Spleen (tissue), 7 donors: ENCODE measurements around the gene SELENOO.

Source experiments
- POLR2A ChIP-seq, 3 donors: fragments of 450-650 bp; IDR thresholded peaks; one replicate each; pipeline ENCODE4 v1.5.1; 2017; ENCODE audit warnings: antibody characterized with exemption in 3 of 3, mild to moderate bottlenecking in 1 of 3
- POLR2AphosphoS5 ChIP-seq, 3 donors: sonication (generic); formaldehyde crosslinking; IDR thresholded peaks; one replicate each; pipeline ENCODE4 v1.5.1; 2017; ENCODE audit warnings: antibody characterized with exemption in 3 of 3
- TF ChIP-seq, protein P1 (sequence below), 11 experiments: fragments of 200-600 bp in 7 of 11; fragments of 450-650 bp in 4 of 11; sonication (generic) in 4 of 11; IDR thresholded peaks in 8 of 11; conservative IDR thresholded peaks in 3 of 11; 1 replicate in 7 of 11; 2 replicates in 4 of 11; pipeline versions ENCODE4 v1.4.0 to v1.8.0; 2016 to 2021; ENCODE audit warnings: antibody characterized with exemption in 11 of 11, inconsistent platforms in 4 of 11, mild to moderate bottlenecking in 1 of 11
- donor health status: DM: no; HTN: no; CAD: no; lungs with moderate emphysema.
- donor health status: DM: no; HTN: no; CAD: no.
- donor health status: DM: no; HTN: no; CAD: no.

DNA sequence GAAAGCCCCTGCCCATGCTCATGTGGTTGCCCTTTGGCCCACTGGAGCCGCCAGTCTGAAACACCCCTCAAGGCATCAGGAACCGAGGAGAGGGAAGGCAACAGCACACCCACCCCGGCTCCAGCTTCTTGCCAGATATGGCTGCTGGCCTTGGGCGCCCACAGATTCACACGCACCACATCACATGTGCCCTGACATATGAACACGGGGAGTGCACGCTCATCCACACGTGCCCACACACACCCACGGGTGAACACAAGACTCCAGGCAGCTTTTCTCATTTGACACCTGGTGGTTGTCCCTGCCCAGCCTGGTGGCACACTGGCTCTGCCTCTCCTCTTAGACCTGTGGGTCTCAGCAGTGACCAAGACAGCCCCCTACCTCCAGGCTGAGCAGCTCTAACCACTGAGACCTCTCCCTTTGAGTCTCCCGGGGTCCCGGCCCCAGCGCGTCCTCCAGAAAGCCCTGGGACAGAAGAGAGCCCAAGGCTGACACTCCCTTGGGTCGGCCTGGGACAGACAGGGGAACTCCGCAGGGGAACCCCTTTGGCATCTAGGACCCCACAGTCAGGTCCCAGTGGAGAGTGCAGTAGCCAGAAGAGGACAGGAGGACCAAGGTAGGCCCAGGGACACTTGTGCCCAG, 63.4 kb downstream of the SELENOO start:
- TF ChIP-seq POLR2A (IDR thresholded peaks at IDR 0.05), result no peak
- TF ChIP-seq, protein P1, sequence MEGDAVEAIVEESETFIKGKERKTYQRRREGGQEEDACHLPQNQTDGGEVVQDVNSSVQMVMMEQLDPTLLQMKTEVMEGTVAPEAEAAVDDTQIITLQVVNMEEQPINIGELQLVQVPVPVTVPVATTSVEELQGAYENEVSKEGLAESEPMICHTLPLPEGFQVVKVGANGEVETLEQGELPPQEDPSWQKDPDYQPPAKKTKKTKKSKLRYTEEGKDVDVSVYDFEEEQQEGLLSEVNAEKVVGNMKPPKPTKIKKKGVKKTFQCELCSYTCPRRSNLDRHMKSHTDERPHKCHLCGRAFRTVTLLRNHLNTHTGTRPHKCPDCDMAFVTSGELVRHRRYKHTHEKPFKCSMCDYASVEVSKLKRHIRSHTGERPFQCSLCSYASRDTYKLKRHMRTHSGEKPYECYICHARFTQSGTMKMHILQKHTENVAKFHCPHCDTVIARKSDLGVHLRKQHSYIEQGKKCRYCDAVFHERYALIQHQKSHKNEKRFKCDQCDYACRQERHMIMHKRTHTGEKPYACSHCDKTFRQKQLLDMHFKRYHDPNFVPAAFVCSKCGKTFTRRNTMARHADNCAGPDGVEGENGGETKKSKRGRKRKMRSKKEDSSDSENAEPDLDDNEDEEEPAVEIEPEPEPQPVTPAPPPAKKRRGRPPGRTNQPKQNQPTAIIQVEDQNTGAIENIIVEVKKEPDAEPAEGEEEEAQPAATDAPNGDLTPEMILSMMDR (IDR thresholded peaks at IDR 0.05 in 8 of 11, conservative IDR thresholded peaks at IDR 0.05 in 3 of 11), result no peak
- TF ChIP-seq POLR2AphosphoS5 (IDR thresholded peaks at IDR 0.05), result no peak
